Measurements from ENCODE around the gene LZTFL1.

DNA sequence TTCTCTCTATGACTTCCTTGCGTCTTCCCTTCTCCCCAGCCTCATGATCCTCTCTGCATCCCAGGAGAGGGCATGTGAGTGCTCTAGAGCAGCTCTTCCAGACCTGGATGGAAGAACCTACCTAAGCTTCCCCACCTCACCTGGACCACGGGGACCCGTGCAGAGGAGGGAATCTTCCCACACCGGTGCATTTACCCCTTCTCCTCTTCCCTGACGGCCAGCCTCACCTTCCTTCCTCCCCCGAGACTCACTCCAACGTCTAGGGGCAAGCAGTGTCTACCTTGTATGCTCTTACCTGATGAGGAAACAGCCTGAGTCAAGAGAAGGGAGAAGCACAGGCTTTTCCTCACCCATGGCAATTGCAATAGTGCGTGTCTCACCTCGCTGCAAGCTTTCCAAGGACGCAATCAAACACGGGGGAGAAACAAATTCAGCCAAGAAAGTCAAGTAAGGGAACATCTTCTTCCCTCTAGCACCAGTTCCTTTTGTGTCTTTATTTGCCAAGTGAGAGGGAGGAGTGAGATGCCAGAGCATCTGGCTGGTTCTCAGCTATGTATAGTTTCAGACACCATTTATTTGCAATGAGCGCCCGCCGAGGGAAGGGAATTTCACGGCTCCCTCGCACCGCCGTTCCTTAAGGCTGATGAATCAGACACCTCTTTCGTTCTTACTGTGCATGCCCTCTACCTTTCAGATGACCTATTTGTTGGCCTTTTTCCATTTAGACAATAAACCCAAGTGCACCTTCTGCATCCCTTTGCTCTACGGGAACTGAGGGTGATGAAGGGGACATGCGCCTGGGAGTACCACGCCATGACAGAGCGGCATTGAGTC is 42.7 kb upstream of the LZTFL1 start:
- no peak for TF ChIP-seq CTCF (conservative IDR thresholded peaks at IDR 0.05)
- TF ChIP-seq ZFX (IDR thresholded peaks at IDR 0.05) = no peak
